GM19438 (cell line): ENCODE results near the gene AMT.
"Not testable (repeated sequence)": the region's sequence is repeated elsewhere in the genome, so short reads cannot be mapped to it uniquely, and the experiment has no call there.

Source experiments
- ATAC-seq: cut with Tn5 transposase; IDR thresholded peaks from one replicate; pipeline ENCODE4 v1.9.1; 2021; ENCODE audit warnings: low read depth; ENCODE audit not compliant: unreplicated experiment

The AMT gene

GRCh38 chr3:49397470-49397869, 24.8 kb downstream of the AMT start:
- ATAC-seq: no peak

- ATAC-seq: not testable (repeated sequence)
Measured at GRCh38 chr3:49391310-49391709, 31.0 kb downstream of the AMT start.

DNA sequence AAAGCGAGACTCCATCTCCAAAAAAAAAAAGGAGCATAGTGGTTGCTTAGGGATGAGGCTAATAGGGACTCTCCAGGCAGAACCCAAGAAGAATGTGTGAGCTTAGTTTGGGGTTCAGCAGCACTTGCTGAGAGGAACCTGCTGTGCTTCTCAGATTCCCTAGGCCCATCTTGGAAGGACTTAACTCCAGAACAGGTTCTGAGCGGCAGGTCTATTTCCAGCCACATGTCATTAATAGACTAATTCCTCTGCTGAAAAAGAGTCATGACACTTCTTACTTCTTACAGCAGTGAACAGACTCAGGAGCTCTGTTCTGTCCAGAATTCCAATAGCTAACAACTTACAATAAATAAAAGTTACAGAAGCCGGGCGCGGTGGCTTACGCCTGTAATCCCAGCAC, 33.0 kb downstream of the AMT start:
- ATAC-seq: no peak

DNA sequence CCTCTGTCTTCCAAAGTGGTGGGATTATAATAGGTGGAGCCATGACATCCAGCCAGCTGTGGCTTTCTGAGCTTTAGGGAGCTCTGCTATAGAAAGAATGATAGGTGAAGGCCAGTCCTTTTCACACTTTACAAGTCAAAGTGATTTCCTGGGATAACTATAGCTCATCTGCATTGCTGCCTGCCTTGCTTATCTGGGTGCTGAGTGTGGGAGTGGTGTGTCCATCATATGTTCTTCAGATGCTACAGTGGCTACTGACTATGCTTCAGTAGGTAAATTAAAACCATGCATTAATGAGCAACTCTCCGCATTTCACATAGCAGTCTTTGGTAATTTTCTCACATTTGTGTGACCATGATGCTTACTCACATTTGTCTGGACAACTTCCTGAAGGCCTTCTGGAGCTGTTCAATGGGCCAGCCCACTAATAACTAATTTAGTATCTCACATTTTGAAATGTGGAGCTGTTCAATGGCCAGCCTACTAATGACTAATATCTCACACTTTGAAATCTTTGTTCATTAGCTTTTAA, 33.9 kb downstream of the AMT start:
- ATAC-seq: no peak

- no peak for ATAC-seq
Measured at GRCh38 chr3:49387721-49388120, 34.6 kb downstream of the AMT start.

- ATAC-seq: no peak
Measured at GRCh38 chr3:49386056-49386756, 36.1 kb downstream of the AMT start.

DNA sequence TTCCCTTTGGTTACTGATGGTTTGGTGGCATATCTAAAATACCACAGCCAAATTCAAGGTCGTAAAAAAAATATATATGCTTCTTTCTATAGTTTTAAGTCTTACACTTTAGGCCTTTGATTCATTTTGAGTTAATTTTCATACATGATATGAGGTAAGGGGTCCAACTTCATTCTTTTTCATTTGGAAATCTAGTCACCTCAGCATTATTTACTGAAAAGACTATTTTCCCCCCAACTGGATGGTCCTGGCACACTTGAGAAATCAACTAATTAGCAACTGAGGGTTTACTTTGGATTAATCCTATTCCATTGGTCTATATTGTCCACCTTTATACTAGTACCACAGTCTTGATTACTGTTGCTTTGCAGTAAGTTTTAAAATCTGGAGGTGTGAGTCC, 36.7 kb downstream of the AMT start:
- no peak for ATAC-seq

DNA sequence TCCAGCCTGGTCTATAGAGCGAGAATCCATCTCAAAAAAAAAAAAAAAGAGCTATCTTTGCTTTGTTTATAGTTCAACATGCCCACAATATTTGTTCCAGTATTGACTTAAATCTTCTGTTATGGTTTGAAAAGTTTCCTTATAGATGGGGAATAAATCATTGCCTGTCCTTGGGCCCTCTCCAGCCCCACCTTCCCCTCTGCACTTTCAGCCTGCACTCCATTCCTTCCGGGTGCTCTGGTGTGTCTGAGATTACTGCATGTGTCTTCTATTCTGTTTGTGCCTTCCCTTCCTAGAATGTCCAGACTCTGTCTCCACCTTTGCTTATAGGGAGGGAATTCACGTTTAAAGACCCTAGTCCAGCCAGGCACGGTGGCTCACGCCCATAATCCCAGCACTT, 38.9 kb downstream of the AMT start:
- no peak for ATAC-seq

DNA sequence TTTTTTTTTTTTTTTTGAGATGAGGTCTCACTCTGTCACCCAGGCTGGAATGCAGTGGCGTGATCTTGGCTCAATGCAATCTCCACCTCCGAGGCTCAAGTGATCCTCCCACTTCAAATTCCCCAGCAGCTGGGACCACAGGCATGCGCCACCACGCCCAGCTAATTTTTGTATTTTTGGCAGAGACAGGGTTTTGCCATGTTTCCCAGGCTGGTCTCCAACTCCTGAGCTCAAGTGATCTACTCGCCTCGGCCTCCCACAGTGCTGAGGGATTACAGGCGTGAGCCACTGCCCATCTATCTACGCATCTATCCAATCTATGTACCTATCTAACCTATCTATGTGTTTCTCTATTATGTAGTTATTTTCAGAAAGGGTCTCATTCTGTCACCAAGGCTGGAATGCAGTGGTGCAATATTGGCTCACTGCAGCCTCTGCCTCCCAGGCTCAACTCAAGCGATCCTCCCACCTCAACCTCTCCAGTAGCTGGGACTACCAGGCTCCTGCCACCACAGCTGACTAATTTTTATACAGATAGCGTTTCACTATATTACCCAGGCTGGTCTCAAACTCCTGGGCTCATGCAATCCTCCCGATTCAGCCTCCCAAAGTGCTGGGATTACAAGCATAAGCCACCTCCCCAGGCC, 43.9 kb downstream of the AMT start:
- ATAC-seq: no peak

GRCh38 chr3:49377483-49377882, 44.8 kb downstream of the AMT start:
- no peak for ATAC-seq

- ATAC-seq: no peak
Measured at GRCh38 chr3:49371946-49372345, 50.3 kb downstream of the AMT start.

- ATAC-seq: no peak
Measured at GRCh38 chr3:49370585-49371290, 51.5 kb downstream of the AMT start.
